Prostate gland (tissue), 2 donors: ENCODE results near the gene MLLT10. TPM values are rescaled to one million over a fixed set of nuclear protein-coding genes. Genes with fewer than 3 reads are reported as not detected.

ENCODE experiments used
- DNase-seq: peaks from one replicate; pipeline ENCODE4 v3.0.0-alpha.2; 2019; ENCODE audit warnings: low spot score
- H3K27ac ChIP-seq, 2 donors: fragments of 200-600 bp; sonication (generic); 2 replicates each; pipeline ENCODE4 v1.5.1; 2017 to 2019
- H3K27me3 ChIP-seq: fragments of 200-600 bp; sonication (generic); replicated peaks from 2 replicates; pipeline ENCODE4 v1.5.1; 2019; ENCODE audit not compliant: insufficient read depth
- H3K36me3 ChIP-seq, 2 donors: fragments of 200-600 bp; sonication (generic); 1 replicate in 1 of 2; 2 replicates in 1 of 2; pipeline versions ENCODE4 v1.5.1 to v1.8.1; 2017 to 2019
- H3K4me1 ChIP-seq: fragments of 200-600 bp; sonication (generic); replicated peaks from 2 replicates; pipeline ENCODE4 v1.5.1; 2019
- H3K4me3 ChIP-seq, 2 donors: fragments of 200-600 bp; sonication (generic); 2 replicates each; pipeline ENCODE4 v1.5.1; 2017 to 2019
- H3K9me3 ChIP-seq: fragments of 200-600 bp; sonication (generic); 2 replicates; pipeline ENCODE4 v1.5.1; 2017
- CTCF ChIP-seq, 4 experiments: fragments of 200-600 bp in 2 of 4; fragments of 450-650 bp in 2 of 4; sonication (generic) in 2 of 4; IDR thresholded peaks; 1 replicate in 3 of 4; 2 replicates in 1 of 4; pipeline ENCODE4 v1.5.1; 2016 to 2019; ENCODE audit warnings: antibody characterized with exemption in 4 of 4, mild to moderate bottlenecking in 2 of 4, moderate library complexity in 2 of 4
- POLR2A ChIP-seq: fragments of 450-650 bp; IDR thresholded peaks from one replicate; pipeline ENCODE4 v1.6.1; 2016; ENCODE audit warnings: antibody characterized with exemption, mild to moderate bottlenecking
- POLR2AphosphoS5 ChIP-seq: sonication (generic); formaldehyde crosslinking; IDR thresholded peaks from one replicate; pipeline ENCODE4 v1.6.1; 2017; ENCODE audit warnings: antibody characterized with exemption
- WGBS: methylation state at CpG from one replicate; pipeline ENCODE4 v1.1.5; 2018; 5-methylcytosine and 5-hydroxymethylcytosine counted together
- intact Hi-C: fragments of 100-400 bp; cut with DNase I; formaldehyde crosslinking; loops from one replicate; pipeline ENCODE4 v1.14.2; 2022
- total RNA-seq, 2 donors: library from RNA; depleted of rRNA; stranded (reverse); fragments of >200 nt; gene quantifications; one replicate each; pipeline ENCODE4 v1.1.0, GENCODE V29; 2016

The MLLT10 gene
- total RNA-seq, 2 donors from 2014 or later, result 31.2 to 68.3 TPM

DNA sequence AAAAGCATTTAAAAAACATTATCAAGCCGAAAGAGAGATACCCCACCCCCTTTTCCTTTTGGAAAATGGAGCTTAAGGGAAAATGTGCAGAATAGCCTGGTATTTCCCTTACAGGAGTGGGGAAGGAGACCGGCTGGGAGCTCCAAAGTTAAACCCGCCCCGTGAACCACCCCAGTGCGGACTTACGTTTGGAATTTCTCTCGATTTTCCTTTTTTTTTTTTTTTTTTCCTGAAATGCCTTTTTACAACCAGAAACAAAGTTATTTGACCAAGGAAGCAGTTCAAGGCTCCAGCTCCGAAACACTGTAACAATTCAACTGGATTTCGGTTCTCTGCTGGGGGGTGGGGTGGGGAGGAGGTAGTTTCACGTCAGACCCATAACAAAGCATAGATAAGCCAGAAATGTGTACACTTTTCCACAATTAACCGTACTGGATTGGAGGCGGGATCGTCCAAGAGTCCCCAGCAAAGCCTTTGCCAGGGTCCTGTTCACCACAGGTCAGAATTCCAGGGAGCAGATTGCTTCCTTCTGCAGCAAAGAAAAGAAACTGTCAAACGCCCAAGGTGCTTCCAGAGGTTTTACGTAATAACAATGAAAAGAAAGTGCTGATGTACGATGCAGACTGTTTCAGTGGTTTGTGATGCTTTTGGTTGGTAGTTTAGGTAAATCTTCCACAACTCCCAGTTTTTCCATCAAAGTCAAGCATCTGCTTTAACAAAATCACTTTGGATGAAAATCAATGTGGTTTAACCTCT lies 15.2 kb upstream of the MLLT10 start:
- Histone ChIP-seq H3K27ac (peak overlapping the region; percentile 80 to 81), H3K27me3 (no peaks in the 10 kb centered on the region), H3K36me3 (no peaks in the 10 kb centered on the region), H3K9me3 (no peaks in the 10 kb centered on the region), H3K4me3 (peak overlapping the region; percentile 45 to 52), H3K4me1 (no peaks in the 10 kb centered on the region)
- no peak for DNase-seq
- 13% methylated on average over 16 of the region's 16 CpGs for WGBS
- intact Hi-C loops, result no loop called here
- TF ChIP-seq POLR2AphosphoS5 (no peak), POLR2A (no peak), CTCF (IDR thresholded peaks at IDR 0.05) (no peak)

GRCh38 chr10:21519397-21519933 lies 14.6 kb upstream of the MLLT10 start:
- H3K36me3 ChIP-seq, result no peaks in the 10 kb centered on the region
- no peak for DNase-seq
- peak overlapping the region; percentile 45 to 52 for H3K4me3 ChIP-seq
- WGBS, result 14% methylated on average over 11 of the region's 11 CpGs
- H3K27me3 ChIP-seq, result no peaks in the 10 kb centered on the region
- no peaks in the 10 kb centered on the region for H3K4me1 ChIP-seq
- no peaks in the 10 kb centered on the region for H3K9me3 ChIP-seq
- intact Hi-C loops, result no loop called here
- H3K27ac ChIP-seq, result peak overlapping the region; percentile 80 to 81
- TF ChIP-seq CTCF (IDR thresholded peaks at IDR 0.05) (no peak), POLR2AphosphoS5 (no peak), POLR2A (no peak)

- peak overlapping the region; percentile 80 to 81 for H3K27ac ChIP-seq
- peak overlapping the region; percentile 23 to 52 for H3K4me3 ChIP-seq
- intact Hi-C loops, result loop anchor here (10.0 kb wide), 1 partner anchor 805 kb away; the partner anchor contains the start of gene BMI1
- no peaks in the 10 kb centered on the region for H3K36me3 ChIP-seq
- TF ChIP-seq POLR2A (no peak), POLR2AphosphoS5 (no peak), CTCF (IDR thresholded peaks at IDR 0.05) (no peak)
- peak; percentile 19 for DNase-seq
- H3K9me3 ChIP-seq, result no peaks in the 10 kb centered on the region
- H3K4me1 ChIP-seq, result no peaks in the 10 kb centered on the region
- no peaks in the 10 kb centered on the region for H3K27me3 ChIP-seq
- 10% methylated on average over 12 of the region's 12 CpGs for WGBS
These were observed 14.0 kb upstream of the MLLT10 start for GRCh38 chr10:21519941-21520436.

DNA sequence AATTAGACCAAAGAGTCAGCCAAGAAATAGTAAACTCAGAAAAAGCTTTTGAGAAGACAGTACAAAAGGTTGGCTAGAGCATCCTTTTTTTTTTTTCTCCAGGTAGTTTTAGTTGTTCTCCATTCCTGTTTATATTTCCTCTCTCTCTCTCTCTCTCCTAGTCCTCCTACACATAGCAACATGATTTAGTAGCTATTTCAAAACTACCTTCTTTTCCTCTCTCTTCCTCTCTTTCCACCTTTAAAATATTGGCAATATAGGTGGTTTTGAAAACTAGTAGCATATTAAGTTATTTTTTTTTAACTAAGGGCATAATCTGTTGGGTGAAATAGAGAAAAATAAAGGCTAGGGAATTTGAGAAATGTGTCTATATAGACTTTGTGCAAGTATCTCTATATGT lies 13.5 kb upstream of the MLLT10 start:
- H3K9me3 ChIP-seq, result no peaks in the 10 kb centered on the region
- TF ChIP-seq POLR2AphosphoS5, result no peak
- TF ChIP-seq POLR2A, result no peak
- TF ChIP-seq CTCF (IDR thresholded peaks at IDR 0.05), result no peak
- peak overlapping the region; percentile 80 to 81 for H3K27ac ChIP-seq
- intact Hi-C loops, result loop anchor here (10.0 kb wide), 1 partner anchor 804 kb away; the partner anchor contains the start of gene BMI1
- H3K4me3 ChIP-seq, result peak overlapping the region; percentile 23 to 52
- no peaks in the 10 kb centered on the region for H3K36me3 ChIP-seq
- no peaks in the 10 kb centered on the region for H3K4me1 ChIP-seq
- H3K27me3 ChIP-seq, result no peaks in the 10 kb centered on the region
- DNase-seq, result no peak
